NCI-H2196 treated with DMSO at 0.1 percent for 48 hours (cell line): Measurements from ENCODE around the gene MNAT1.
"Not testable (repeated sequence)": the region's sequence is repeated elsewhere in the genome, so short reads cannot be mapped to it uniquely, and the experiment has no call there.

ENCODE experiments used
- DNase-seq: peaks from one replicate; lab custom pipeline; 2025; ENCODE audit not compliant: unreplicated experiment; lab: John Stamatoyannopoulos, UW

MNAT1 gene

DNA sequence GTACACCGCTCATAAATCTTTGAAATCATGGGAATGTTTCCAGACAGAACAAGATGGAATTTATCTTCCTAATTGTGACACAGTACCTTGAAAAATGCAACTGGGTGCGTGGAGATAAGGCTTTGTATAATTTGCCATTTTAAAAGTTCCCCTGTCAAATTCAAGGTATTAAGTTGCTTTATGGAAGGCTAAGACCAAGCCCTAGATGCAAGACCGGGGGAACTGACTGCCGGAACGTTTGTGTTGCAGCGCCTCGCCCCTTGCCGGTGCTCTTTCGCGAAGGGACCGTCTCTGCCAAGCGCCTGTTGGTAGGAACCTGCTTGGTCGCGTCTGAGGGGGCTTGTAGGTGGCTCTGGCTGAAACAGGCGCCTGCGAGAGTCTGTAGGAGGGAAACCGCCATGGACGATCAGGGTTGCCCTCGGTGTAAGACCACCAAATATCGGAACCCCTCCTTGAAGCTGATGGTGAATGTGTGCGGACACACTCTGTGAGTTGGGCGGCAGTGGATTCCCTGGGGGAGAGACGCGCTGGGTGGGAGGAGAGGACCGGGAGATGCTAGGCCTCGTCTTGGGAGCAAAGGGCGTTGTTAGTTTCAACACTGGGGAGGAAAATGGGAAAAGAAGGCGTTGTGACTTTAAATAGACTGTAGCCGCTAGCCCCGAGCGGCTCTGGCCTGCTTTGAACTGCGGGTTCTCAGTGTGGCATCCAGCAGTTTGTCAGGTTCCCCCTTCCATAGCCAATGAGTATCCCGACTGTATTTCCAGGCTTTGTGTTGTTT lies at the start of gene MNAT1:
Gene MNAT1, plus strand, starts transcription at position 297 of the 778 bp plus-strand sequence. Its CDS starts 102 bp downstream, at position 399.
- peak; percentile 43 for DNase-seq

GRCh38 chr14:60686865-60687264 lies 47.7 kb upstream of the MNAT1 start:
- no peak for DNase-seq

GRCh38 chr14:60691383-60692113 lies 43.0 kb upstream of the MNAT1 start:
- no peak for DNase-seq

GRCh38 chr14:60695327-60695726 lies 39.2 kb upstream of the MNAT1 start:
- DNase-seq, result no peak

DNA sequence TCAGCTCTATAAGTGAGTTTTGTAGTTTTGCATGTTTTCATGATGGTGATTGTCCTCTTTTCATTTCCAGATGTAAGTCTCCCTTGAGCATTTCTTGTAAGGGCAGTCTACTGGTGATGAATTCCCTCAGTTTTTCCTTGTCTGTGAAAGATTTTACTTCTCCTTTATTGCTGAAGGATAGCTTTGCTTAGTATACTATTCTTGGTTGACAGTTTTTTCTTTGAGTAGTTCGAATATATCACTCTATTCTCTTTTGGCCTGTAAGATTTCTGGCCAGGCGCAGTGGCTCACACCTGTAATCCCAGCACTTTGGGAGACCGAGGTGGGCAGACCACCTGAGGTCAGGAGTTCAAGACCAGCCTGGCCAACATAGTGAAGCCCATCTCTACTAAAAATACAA lies 34.0 kb upstream of the MNAT1 start:
- no peak for DNase-seq

DNA sequence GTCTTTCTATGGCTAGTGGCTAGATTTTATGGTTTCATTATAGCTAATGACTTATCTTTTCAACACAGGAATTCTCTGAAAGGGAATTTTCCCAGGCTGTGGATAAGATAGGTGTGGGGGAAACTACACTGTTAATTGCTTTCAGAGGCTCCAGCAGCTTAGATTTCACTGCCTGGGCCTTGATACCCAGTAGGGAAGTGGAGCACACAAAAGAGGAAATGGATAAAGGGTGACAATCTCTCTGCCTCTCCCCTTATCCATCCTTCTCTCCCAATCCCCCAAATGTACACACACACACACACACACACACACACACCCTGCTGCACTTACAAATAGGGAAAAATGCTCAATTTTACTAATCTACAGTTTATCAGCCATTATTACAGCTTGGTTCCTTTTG lies 29.5 kb upstream of the MNAT1 start:
- DNase-seq, result no peak

DNA sequence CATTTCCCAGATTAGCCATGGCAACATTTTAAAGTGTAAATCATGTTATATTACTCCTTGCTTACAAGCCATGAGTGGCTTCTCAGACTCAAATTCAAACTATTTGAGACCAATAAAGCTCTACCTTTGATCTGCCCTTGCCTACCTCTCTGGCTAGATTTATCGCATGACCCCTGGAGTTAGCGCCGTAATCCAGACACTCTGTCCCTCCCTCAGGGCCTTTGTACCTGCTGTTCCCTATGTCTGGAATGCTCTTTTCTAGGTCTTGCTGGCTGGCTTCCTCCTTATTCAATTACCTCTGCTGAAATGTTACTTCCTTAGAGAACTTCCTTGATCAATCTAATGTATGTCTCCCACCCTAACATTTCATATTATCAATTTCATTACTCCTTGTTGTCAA lies 26.7 kb upstream of the MNAT1 start:
- DNase-seq, result no peak

DNA sequence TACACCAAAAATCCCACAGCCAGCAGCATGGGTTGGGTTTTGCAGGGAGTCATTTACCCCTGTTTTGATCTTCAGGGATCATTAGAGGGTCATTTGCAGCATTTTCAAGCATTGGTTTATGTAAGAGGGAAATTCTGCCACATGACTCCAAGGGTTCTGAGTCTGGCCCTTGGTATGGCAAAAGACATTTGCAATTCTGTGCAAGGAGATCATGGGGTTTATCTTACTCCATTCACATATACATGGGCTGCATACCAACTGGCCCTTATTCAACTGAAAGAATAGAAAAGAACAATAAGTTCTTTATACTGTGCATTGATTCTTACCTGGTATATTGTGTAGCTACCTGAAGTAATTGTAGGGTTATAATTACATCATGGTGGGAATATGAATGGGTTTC lies 24.1 kb upstream of the MNAT1 start:
- DNase-seq, result no peak

DNA sequence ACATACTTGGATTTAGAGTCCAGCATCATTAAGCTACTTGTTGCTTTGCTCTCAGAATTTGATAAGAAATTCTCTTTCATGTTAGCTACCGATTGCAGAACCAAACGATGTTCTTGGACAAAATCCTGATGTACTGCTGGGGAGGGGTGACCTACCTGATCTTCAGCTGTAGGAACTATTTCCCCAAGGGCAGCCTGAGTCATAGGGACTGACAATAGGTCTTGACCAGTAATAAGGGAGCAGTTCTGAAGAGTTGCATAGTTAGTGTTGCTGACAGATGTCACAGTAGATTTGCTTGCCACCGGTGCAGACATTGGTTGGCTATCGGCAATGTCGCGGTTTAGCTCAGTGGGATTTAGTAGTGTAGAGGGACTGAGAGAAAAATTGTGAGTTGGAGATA lies 21.0 kb upstream of the MNAT1 start:
- DNase-seq, result no peak

DNA sequence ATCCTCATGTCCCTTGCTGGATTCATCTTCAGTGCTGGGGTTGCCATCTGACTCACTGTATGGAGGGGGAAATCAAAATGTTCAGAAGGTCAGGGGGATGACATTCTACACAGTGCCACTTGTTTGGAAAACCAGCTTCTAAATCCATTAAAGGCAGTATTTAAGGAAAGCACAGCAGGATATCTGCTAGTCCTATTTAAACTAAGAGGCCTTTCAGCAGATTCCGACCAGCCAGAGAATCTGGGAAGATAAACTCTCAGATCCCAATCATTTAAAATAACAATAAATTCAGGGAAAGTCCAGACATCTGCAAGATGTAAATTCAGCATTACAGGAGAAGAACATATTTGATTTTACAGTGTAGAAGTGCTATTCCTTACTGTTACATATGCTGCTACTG lies 14.2 kb upstream of the MNAT1 start:
- no peak for DNase-seq

GRCh38 chr14:60720962-60721325 lies 13.6 kb upstream of the MNAT1 start:
- no peak for DNase-seq

DNA sequence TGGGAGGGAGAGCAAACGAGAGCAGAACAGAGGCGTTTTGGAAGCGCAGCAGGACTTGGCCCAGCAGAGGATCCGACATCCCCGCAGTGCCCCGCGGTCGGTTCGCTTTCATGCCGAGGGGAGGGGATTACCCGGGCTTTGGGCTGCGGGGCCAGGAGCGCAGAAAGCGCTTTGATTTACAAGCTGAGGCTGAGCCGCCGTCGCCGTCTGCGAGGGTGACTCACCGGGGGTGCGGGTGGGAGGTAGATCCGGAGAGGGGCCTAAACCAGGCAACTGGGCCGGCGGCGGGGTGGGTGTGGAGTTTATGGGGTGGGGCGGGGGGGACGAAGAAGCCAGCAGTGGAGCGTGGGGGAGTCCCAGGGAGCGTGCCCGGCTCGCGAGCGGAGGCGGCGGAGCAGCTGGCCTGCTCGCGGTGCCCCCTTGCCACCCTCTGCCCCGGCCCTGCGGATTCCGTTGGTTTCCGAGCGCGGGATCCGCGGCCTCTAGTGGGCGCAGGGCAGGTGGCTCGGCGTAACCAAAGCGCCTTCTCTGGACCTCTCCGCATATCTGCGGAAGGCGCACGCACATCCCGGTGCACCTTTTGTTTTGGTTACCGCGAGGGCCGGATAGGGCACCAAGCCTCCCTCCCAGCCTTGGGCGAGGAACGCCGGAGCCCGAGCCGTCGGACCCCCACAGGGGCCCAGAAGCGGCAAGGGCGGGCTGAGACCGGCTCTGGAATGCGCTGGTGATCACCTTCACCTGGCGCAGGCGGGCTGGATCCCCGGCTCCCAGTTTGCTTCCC lies 13.0 kb upstream of the MNAT1 start:
- peak; percentile 25 for DNase-seq

- no peak for DNase-seq
Observed at GRCh38 chr14:60722107-60722356, 12.5 kb upstream of the MNAT1 start.

DNA sequence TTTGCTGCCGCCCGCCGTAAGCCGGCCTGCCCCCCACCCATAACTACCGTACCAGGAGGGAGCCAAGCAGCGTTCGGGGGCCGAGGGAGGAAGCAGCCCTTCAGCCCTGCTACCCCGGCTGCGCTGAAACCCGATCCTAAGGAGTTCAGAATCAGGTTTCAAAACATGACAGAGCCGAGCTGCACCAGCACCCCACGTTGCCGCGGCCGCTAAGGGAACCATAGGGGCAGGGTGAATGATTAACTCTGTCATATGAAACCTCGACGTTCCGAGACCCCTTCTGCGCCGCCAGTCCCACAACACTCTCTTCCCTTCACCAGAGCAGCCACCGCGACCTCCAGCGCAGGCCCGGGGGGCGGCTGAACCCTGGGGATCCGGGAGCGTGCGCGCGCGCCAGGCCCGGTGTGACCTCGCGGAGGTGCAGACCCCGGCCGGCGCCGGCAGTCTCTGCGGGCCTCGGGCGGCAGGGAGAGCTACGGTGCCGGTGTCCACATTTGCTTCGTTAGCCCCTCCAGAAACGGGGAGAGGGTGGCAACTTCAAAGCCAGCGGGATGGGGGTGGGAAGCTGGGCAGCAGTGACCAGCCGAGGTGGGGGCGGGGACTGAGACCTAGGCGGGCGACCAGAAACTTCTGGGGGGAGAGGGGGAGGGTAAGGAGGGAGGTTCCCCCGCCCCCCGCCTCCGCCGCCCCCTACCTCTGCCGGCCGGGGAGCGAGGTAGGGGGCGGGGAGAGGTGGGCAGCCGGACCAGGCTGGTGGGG lies 12.0 kb upstream of the MNAT1 start:
- DNase-seq, result no peak

DNA sequence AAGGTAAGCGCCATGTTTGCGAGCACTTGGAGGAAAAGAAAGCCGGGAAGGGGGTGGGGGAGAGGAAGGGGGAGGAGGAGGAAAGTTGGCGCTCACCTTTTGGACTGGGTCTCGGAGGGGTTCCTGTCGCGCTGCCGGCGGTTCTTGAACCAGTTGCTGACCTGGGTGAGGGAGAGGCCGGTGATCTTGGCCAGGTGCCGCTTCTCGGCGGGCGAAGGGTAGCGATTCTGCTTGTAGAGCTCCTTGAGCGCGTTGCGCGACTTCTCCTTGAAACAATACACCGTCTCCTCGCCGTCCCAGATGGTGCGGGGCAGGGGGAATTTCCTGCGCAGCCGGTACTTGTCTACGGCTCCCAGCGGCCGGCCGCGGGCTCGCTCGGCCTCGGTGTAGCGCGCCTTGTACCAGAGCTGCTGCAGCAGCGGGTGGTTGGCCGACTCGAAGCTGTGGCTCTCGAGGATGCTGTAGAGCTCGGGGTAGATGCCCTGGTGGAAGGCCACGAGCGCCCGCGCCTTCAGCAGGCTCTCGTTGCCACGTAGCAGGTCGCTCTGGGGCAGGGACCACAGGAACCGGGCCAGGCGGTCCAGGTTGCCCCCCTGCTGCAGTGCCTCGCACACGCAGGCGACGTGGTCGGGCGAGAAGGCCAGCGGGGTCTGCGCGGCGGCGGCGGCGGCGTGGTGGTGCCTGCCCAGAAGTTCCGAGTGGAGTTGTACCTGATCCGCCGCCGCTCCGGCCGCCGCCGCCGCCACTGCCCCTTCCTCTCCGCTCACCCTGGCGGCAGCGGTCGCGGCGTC lies 11.2 kb upstream of the MNAT1 start:
- DNase-seq, result no peak

DNA sequence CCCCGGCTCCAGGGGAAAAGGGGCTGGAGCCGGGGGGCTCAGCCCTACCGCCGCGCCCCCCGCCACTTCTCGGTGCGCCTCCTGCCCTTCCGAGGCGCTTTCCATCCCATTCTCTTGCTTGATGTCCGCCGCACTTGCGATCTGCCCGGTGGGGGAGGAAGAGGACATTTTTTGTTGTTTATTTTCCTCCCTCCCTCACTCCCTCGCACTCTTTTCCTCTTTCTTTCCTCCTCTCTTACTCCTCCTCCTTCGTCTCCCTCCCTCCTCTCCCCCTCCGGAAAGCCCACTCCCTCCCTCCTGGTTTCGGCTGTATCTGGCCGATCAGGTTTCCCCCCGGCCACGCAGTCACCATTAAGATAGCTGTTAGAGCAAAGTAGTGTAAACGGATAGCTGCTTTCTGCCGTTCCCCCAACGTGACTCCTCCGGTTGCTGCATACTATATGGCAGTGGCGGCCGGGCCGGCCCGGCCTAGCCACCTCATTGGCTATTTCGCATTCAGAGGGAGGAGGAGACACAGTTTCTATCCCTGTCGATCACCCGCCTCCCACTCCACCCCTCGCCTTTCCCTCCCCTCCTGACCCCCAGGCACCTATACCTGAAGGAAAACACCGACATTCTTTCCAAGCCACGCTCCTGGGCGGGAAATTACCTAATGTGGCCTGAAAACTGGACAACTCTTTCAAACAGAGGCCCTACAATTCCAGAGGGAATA lies 10.5 kb upstream of the MNAT1 start, which contains the start of gene SIX4:
Gene SIX4, minus strand, starts transcription at position 445 of the 712 bp plus-strand sequence. Its CDS starts 277 bp downstream, at position 168.
- DNase-seq, result peak; percentile 94

DNA sequence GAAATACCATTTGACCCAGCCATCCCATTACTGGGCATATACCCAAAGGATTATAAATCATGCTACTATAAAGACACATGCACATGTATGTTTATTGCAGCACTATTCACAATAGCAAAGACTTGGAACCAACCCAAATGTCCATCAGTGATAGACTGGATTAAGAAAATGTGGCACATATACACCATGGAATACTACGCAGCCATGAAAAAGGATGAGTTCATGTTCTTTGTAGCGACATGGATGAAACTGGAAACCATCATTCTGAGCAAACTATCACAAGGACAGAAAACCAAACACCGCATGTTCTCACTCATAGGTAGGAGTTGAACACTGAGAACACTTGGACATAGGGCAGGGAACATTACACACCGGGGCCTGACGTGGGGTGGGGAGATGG lies 3.3 kb upstream of the MNAT1 start:
- not testable (repeated sequence) for DNase-seq

- no peak for DNase-seq
Observed at GRCh38 chr14:60732840-60733483, 1.6 kb upstream of the MNAT1 start.

- DNase-seq, result no peak
Observed at GRCh38 chr14:60735416-60735815, 855 bp downstream of the MNAT1 start.
